GM10248 (cell line): ENCODE data around the gene GPAM.

ENCODE experiments used
- CTCF ChIA-PET: fragments of 300-600 bp; sonication (Branson Sonifier 250); formaldehyde crosslinking; extraction: SDS; loops from one replicate; lab custom pipeline; 2021; ENCODE audit warnings: antibody characterized with exemption; lab: Yijun Ruan, JAX
- POLR2A ChIA-PET: fragments of 350-650 bp; sonication (Branson Sonifier 250); formaldehyde crosslinking; extraction: SDS; loops from one replicate; lab custom pipeline; 2020; ENCODE audit warnings: antibody characterized with exemption; lab: Yijun Ruan, JAX
- DNase-seq: peaks from one replicate; pipeline ENCODE4 v3.0.0; 2012; ENCODE audit errors: extremely low spot score
- CTCF ChIP-seq: IDR thresholded peaks from 2 replicates; pipeline ENCODE4 v1.5.1; 2012; ENCODE audit warnings: mild to moderate bottlenecking, low read depth; ENCODE audit errors: extremely low read depth, missing control alignments, control extremely low read depth

Gene GPAM

GRCh38 chr10:112161757-112162518, 21.6 kb downstream of the GPAM start:
- no peak for DNase-seq
- POLR2A ChIA-PET = no interaction called here
- no peak for TF ChIP-seq CTCF
- CTCF ChIA-PET = interaction anchor here (0.9 to 17.4 kb wide), 9 partner anchors 9 to 155 kb away, joined by 3 to 191 read pairs (median 5); no protein-coding TSS in a partner anchor

- TF ChIP-seq CTCF = no peak
- ChIA-PET CTCF (interaction anchor here (1.1 to 17.4 kb wide), 8 partner anchors 9 to 156 kb away, joined by 3 to 191 read pairs (median 6); no protein-coding TSS in a partner anchor), POLR2A (no interaction called here)
- no peak for DNase-seq
Observed at GRCh38 chr10:112160834-112161233, 22.7 kb downstream of the GPAM start.

GRCh38 chr10:112159469-112159868, 24.1 kb downstream of the GPAM start:
- ChIA-PET POLR2A (no interaction called here), CTCF (interaction anchor here (1.4 to 17.4 kb wide), 3 partner anchors 7 to 148 kb away, joined by 4 to 191 read pairs (median 11); no protein-coding TSS in a partner anchor)
- DNase-seq = no peak
- TF ChIP-seq CTCF = no peak

GRCh38 chr10:112151524-112152039, 32.0 kb downstream of the GPAM start:
- TF ChIP-seq CTCF = no peak
- ChIA-PET POLR2A (no interaction called here), CTCF (interaction anchor here (1.1 to 17.4 kb wide), 6 partner anchors 9 to 34 kb away, joined by 3 to 191 read pairs (median 6); no protein-coding TSS in a partner anchor)
- DNase-seq = no peak

GRCh38 chr10:112148331-112148730, 35.2 kb downstream of the GPAM start:
- DNase-seq = no peak
- POLR2A ChIA-PET = no interaction called here
- no peak for TF ChIP-seq CTCF
- CTCF ChIA-PET = interaction anchor here (17.4 kb wide), 1 partner anchor 8 kb away, joined by 191 read pairs; no protein-coding TSS in a partner anchor

- no peak for DNase-seq
- TF ChIP-seq CTCF = no peak
- CTCF ChIA-PET = interaction anchor here (17.4 kb wide), 1 partner anchor 7 kb away, joined by 191 read pairs; no protein-coding TSS in a partner anchor
- POLR2A ChIA-PET = no interaction called here
Observed at GRCh38 chr10:112146799-112147198, 36.8 kb downstream of the GPAM start.
